ENCODE data around the gene EZH1.

- no peak for TF ChIP-seq HDGF (IDR thresholded peaks at IDR 0.05; ENCODE audit: borderline replicate concordance)
- no peak for TF ChIP-seq SUZ12 (IDR thresholded peaks at IDR 0.05)
- no peak for TF ChIP-seq NFRKB (IDR thresholded peaks at IDR 0.05)
- TF ChIP-seq PKNOX1 (IDR thresholded peaks at IDR 0.05) = no peak
- no peak for TF ChIP-seq ZNF384 (IDR thresholded peaks at IDR 0.05)
- TF ChIP-seq FOXM1 (IDR thresholded peaks at IDR 0.05; ENCODE audit: borderline replicate concordance) = no peak
Observed at GRCh38 chr17:42651392-42651791, 93.4 kb downstream of the EZH1 start.

Measured in HEK293T (cell line).